ENCODE data around the gene BCAS3. TPM values are rescaled to one million over a fixed set of nuclear protein-coding genes. Genes with fewer than 3 reads are reported as not detected.

Gene BCAS3
- total RNA-seq, 4 donors from 2014 or later: 20.7 to 76.3 (median 39.8) TPM

DNA sequence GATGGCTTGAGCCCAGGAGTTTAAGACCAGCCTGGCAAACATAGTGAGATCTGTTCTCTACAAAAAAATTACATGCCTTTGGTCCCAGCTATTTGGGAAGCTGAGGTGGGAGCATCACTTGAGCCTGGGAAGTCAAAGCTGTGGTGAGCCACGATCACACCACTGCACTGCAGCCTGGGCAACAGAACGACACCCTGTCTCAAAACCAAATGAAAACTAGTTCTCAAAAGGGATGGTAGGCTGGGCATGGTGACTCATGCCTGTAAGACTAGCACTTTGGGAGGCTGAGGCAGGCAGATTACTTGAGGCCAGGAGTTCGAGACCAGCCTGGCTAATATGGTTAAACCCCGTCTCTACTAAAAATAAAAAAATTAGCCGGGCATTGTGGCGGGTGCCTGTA, 46.5 kb upstream of the BCAS3 start:
- TF ChIP-seq, protein P1, sequence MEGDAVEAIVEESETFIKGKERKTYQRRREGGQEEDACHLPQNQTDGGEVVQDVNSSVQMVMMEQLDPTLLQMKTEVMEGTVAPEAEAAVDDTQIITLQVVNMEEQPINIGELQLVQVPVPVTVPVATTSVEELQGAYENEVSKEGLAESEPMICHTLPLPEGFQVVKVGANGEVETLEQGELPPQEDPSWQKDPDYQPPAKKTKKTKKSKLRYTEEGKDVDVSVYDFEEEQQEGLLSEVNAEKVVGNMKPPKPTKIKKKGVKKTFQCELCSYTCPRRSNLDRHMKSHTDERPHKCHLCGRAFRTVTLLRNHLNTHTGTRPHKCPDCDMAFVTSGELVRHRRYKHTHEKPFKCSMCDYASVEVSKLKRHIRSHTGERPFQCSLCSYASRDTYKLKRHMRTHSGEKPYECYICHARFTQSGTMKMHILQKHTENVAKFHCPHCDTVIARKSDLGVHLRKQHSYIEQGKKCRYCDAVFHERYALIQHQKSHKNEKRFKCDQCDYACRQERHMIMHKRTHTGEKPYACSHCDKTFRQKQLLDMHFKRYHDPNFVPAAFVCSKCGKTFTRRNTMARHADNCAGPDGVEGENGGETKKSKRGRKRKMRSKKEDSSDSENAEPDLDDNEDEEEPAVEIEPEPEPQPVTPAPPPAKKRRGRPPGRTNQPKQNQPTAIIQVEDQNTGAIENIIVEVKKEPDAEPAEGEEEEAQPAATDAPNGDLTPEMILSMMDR (IDR thresholded peaks at IDR 0.05): no peak
- TF ChIP-seq POLR2AphosphoS5 (IDR thresholded peaks at IDR 0.05): no peak
- no peak for TF ChIP-seq POLR2A (IDR thresholded peaks at IDR 0.05)
- TF ChIP-seq EP300 (IDR thresholded peaks at IDR 0.05; ENCODE audit: low read depth): no peak
- Histone ChIP-seq H3K27ac (no peak overlapping the region), H3K4me3 (no peak overlapping the region), H3K36me3 (peaks cover 0 to 22% (median 6%) of the 10 kb centered on the region in 4 donors), H3K9me3 (no peaks in the 10 kb centered on the region), H3K4me1 (no peaks in the 10 kb centered on the region), H3K27me3 (no peaks in the 10 kb centered on the region)
- intact Hi-C loops (cut with DNase I; ENCODE audit: low total_unique reads) (no loop called here), in situ Hi-C loops (cut with MboI; ENCODE audit: low pct_ligation_motif_present in 1 of 4, low pct_unique_long_range_greater_than_20kb in 1 of 4, low sequenced_read_pairs in 3 of 4) (loop anchor here in 3 of 4 donors (10.0 to 25.0 kb wide), 4 partner anchors 46 to 194 kb away; no protein-coding TSS in a partner anchor)
- WGBS, 2 donors (ENCODE audit: low coverage in 1 of 2): 89 to 93% methylated on average over 4 to 6 of the region's 6 CpGs
- no peak for DNase-seq

DNA sequence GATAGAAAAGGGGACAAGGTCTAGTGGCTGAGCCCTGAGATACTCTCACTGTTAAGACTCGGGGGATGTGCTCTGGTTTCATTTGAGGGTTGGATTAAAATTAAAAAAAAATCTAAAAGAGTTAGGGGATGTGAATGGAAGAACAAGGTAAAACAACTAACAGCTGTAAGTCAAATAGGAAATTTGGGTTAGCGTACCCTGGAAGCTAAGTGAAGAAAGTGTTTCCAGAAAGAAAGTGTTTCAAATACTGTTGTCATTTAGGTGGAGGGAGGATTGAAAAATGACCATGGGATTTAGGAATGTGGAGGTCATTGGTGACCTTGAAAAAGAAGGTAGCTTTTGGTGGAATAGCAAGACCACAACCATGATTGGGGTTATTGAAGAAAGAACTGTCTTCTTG, 40.0 kb upstream of the BCAS3 start:
- Histone ChIP-seq H3K4me1 (peaks cover 0 to 9% (median 6%) of the 10 kb centered on the region in 4 donors), H3K4me3 (no peak overlapping the region), H3K27me3 (no peaks in the 10 kb centered on the region), H3K27ac (no peak overlapping the region), H3K9me3 (no peaks in the 10 kb centered on the region), H3K36me3 (peaks cover 0 to 25% (median 10%) of the 10 kb centered on the region in 4 donors)
- DNase-seq: no peak
- intact Hi-C loops (cut with DNase I; ENCODE audit: low total_unique reads) (no loop called here), in situ Hi-C loops (cut with MboI; ENCODE audit: low pct_ligation_motif_present in 1 of 4, low pct_unique_long_range_greater_than_20kb in 1 of 4, low sequenced_read_pairs in 3 of 4) (loop anchor here in 3 of 4 donors (10.0 to 25.0 kb wide), 4 partner anchors 53 to 200 kb away; no protein-coding TSS in a partner anchor)
- TF ChIP-seq EP300 (IDR thresholded peaks at IDR 0.05; ENCODE audit: low read depth) (no peak), POLR2AphosphoS5 (IDR thresholded peaks at IDR 0.05) (no peak), POLR2A (IDR thresholded peaks at IDR 0.05) (no peak)
- TF ChIP-seq, protein P1 (IDR thresholded peaks at IDR 0.05): no peak
- 90 to 100% methylated on average over 2 of the region's 2 CpGs for WGBS, 2 donors (ENCODE audit: low coverage in 1 of 2)

DNA sequence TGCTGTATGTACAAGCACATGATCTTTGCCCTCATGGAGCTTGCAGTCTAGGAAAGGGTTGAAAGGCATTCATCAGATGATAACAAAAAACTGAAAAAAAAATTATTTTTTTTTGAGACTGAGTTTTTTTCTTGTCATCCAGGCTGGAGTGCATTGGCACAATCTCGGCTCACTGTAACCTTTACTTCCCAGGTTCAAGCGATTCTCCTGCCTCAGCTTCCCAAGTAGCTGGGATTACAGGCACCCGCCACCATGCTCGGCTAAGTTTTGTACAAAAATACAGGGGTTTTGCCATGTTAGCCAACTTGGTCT, 38.7 kb upstream of the BCAS3 start:
- Histone ChIP-seq H3K36me3 (peaks cover 0 to 19% (median 9%) of the 10 kb centered on the region in 4 donors), H3K4me3 (no peak overlapping the region), H3K9me3 (no peaks in the 10 kb centered on the region), H3K4me1 (peaks cover 0 to 9% (median 6%) of the 10 kb centered on the region in 4 donors), H3K27me3 (no peaks in the 10 kb centered on the region), H3K27ac (no peak overlapping the region)
- in situ Hi-C loops (cut with MboI; ENCODE audit: low pct_ligation_motif_present in 1 of 4, low pct_unique_long_range_greater_than_20kb in 1 of 4, low sequenced_read_pairs in 3 of 4) (loop anchor here in 3 of 4 donors (10.0 to 25.0 kb wide), 4 partner anchors 54 to 202 kb away; no protein-coding TSS in a partner anchor), intact Hi-C loops (cut with DNase I; ENCODE audit: low total_unique reads) (loop anchor here (1.0 kb wide), 1 partner anchor 69 kb away; no protein-coding TSS in a partner anchor)
- no peak for DNase-seq
- WGBS, 2 donors (ENCODE audit: low coverage in 1 of 2): 74 to 85% methylated on average over 3 to 4 of the region's 4 CpGs
- TF ChIP-seq POLR2AphosphoS5 (IDR thresholded peaks at IDR 0.05) (no peak), EP300 (IDR thresholded peaks at IDR 0.05; ENCODE audit: low read depth) (no peak), POLR2A (IDR thresholded peaks at IDR 0.05) (no peak)
- TF ChIP-seq, protein P1 (IDR thresholded peaks at IDR 0.05): no peak

DNA sequence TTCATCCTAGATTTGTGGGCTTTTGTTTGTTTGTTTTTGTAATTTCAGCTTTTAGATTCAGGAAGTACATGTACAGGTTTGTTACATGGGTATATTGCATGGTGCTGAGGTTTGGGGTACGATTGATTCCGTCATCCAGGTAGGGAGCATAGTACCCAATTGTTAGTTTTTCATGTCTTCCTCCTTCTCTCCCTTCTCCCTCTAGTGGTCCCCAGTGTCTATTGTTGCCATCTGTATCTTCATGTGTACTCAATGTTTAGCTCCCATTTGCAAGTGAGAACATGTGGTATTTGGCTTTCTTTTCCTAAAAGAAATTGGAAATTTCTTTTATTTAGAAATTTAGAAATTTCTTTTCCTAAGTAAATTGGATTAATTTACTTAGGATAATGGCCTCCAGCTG, 37.1 kb upstream of the BCAS3 start:
- Histone ChIP-seq H3K27me3 (no peaks in the 10 kb centered on the region), H3K4me3 (no peak overlapping the region), H3K36me3 (peaks cover 0 to 13% (median 4%) of the 10 kb centered on the region in 4 donors), H3K27ac (no peak overlapping the region), H3K4me1 (peaks cover 0 to 9% (median 6%) of the 10 kb centered on the region in 4 donors), H3K9me3 (no peaks in the 10 kb centered on the region)
- WGBS, 2 donors (ENCODE audit: low coverage in 1 of 2): 85 to 92% methylated on average over 2 of the region's 2 CpGs
- TF ChIP-seq POLR2A (IDR thresholded peaks at IDR 0.05): no peak
- no peak for TF ChIP-seq POLR2AphosphoS5 (IDR thresholded peaks at IDR 0.05)
- TF ChIP-seq, protein P1 (IDR thresholded peaks at IDR 0.05): peak in 3 of 5 experiments; percentile 10 to 25 (median 11)
- in situ Hi-C loops (cut with MboI; ENCODE audit: low pct_ligation_motif_present in 1 of 4, low pct_unique_long_range_greater_than_20kb in 1 of 4, low sequenced_read_pairs in 3 of 4): loop anchor here in 2 of 4 donors (25.0 kb wide), 2 partner anchors 178 to 203 kb away; no protein-coding TSS in a partner anchor
- no peak for DNase-seq
- intact Hi-C loops (cut with DNase I; ENCODE audit: low total_unique reads): no loop called here

All from transverse colon (tissue), 4 donors.